Measurements from ENCODE around the gene MAPRE2.

Gene MAPRE2

GRCh38 chr18:35117372-35117771, 76.2 kb downstream of the MAPRE2 start:
- no peak overlapping the region for H3K4me3 ChIP-seq (ENCODE audit: low read length in 2 of 2)
- H3K27ac ChIP-seq (ENCODE audit: low read depth in 2 of 2, low read length in 2 of 2) = no peak overlapping the region
- H3K9me3 ChIP-seq (ENCODE audit: control insufficient read depth in 2 of 2, low read length in 2 of 2) = no peaks in the 10 kb centered on the region
- no peaks in the 10 kb centered on the region for H3K27me3 ChIP-seq (ENCODE audit: control insufficient read depth in 2 of 2, insufficient read depth in 2 of 2, low read length in 2 of 2)
- no peaks in the 10 kb centered on the region for H3K36me3 ChIP-seq (ENCODE audit: control insufficient read depth in 2 of 2, insufficient read depth in 2 of 2, low read length in 2 of 2)
- H3K4me1 ChIP-seq (ENCODE audit: control insufficient read depth in 2 of 2, insufficient read depth in 2 of 2, low read length in 2 of 2) = peaks cover 0 to 3% of the 10 kb centered on the region in 2 donors
- no peak overlapping the region for H3K9ac ChIP-seq (ENCODE audit: low read depth in 1 of 2, low read length in 2 of 2)

- peak overlapping the region; percentile 2 to 38 for H3K27ac ChIP-seq (ENCODE audit: low read depth in 2 of 2, low read length in 2 of 2)
- H3K4me3 ChIP-seq (ENCODE audit: low read length in 2 of 2) = no peak overlapping the region
Observed at GRCh38 chr18:35117951-35118411, 76.8 kb downstream of the MAPRE2 start.

GRCh38 chr18:35118641-35119040, 77.4 kb downstream of the MAPRE2 start:
- Histone ChIP-seq H3K9ac (ENCODE audit: low read depth in 1 of 2, low read length in 2 of 2) (no peak overlapping the region), H3K27ac (ENCODE audit: low read depth in 2 of 2, low read length in 2 of 2) (no peak overlapping the region), H3K36me3 (ENCODE audit: control insufficient read depth in 2 of 2, insufficient read depth in 2 of 2, low read length in 2 of 2) (no peaks in the 10 kb centered on the region), H3K4me3 (ENCODE audit: low read length in 2 of 2) (no peak overlapping the region), H3K4me1 (ENCODE audit: control insufficient read depth in 2 of 2, insufficient read depth in 2 of 2, low read length in 2 of 2) (peaks cover 0 to 3% of the 10 kb centered on the region in 2 donors), H3K27me3 (ENCODE audit: control insufficient read depth in 2 of 2, insufficient read depth in 2 of 2, low read length in 2 of 2) (no peaks in the 10 kb centered on the region), H3K9me3 (ENCODE audit: control insufficient read depth in 2 of 2, low read length in 2 of 2) (no peaks in the 10 kb centered on the region)

More at GRCh38 chr18:35117951-35118411, 76.8 kb downstream of the MAPRE2 start:
- Histone ChIP-seq H3K9me3 (ENCODE audit: control insufficient read depth in 2 of 2, low read length in 2 of 2) (no peaks in the 10 kb centered on the region), H3K36me3 (ENCODE audit: control insufficient read depth in 2 of 2, insufficient read depth in 2 of 2, low read length in 2 of 2) (no peaks in the 10 kb centered on the region), H3K27me3 (ENCODE audit: control insufficient read depth in 2 of 2, insufficient read depth in 2 of 2, low read length in 2 of 2) (no peaks in the 10 kb centered on the region), H3K9ac (ENCODE audit: low read depth in 1 of 2, low read length in 2 of 2) (no peak overlapping the region), H3K4me1 (ENCODE audit: control insufficient read depth in 2 of 2, insufficient read depth in 2 of 2, low read length in 2 of 2) (peaks cover 0 to 3% of the 10 kb centered on the region in 2 donors)

GRCh38 chr18:35121038-35121437, 79.8 kb downstream of the MAPRE2 start:
- Histone ChIP-seq H3K9ac (ENCODE audit: low read depth in 1 of 2, low read length in 2 of 2) (no peak overlapping the region), H3K36me3 (ENCODE audit: control insufficient read depth in 2 of 2, insufficient read depth in 2 of 2, low read length in 2 of 2) (no peaks in the 10 kb centered on the region), H3K4me1 (ENCODE audit: control insufficient read depth in 2 of 2, insufficient read depth in 2 of 2, low read length in 2 of 2) (peaks cover 0 to 3% of the 10 kb centered on the region in 2 donors), H3K4me3 (ENCODE audit: low read length in 2 of 2) (no peak overlapping the region), H3K9me3 (ENCODE audit: control insufficient read depth in 2 of 2, low read length in 2 of 2) (no peaks in the 10 kb centered on the region), H3K27me3 (ENCODE audit: control insufficient read depth in 2 of 2, insufficient read depth in 2 of 2, low read length in 2 of 2) (no peaks in the 10 kb centered on the region), H3K27ac (ENCODE audit: low read depth in 2 of 2, low read length in 2 of 2) (no peak overlapping the region)

- H3K9ac ChIP-seq (ENCODE audit: low read depth in 1 of 2, low read length in 2 of 2) = no peak overlapping the region
- H3K4me3 ChIP-seq (ENCODE audit: low read length in 2 of 2) = no peak overlapping the region
- peaks cover 0 to 3% of the 10 kb centered on the region in 2 donors for H3K4me1 ChIP-seq (ENCODE audit: control insufficient read depth in 2 of 2, insufficient read depth in 2 of 2, low read length in 2 of 2)
- no peaks in the 10 kb centered on the region for H3K36me3 ChIP-seq (ENCODE audit: control insufficient read depth in 2 of 2, insufficient read depth in 2 of 2, low read length in 2 of 2)
- no peaks in the 10 kb centered on the region for H3K27me3 ChIP-seq (ENCODE audit: control insufficient read depth in 2 of 2, insufficient read depth in 2 of 2, low read length in 2 of 2)
- no peaks in the 10 kb centered on the region for H3K9me3 ChIP-seq (ENCODE audit: control insufficient read depth in 2 of 2, low read length in 2 of 2)
- H3K27ac ChIP-seq (ENCODE audit: low read depth in 2 of 2, low read length in 2 of 2) = no peak overlapping the region
Observed at GRCh38 chr18:35121531-35121930, 80.3 kb downstream of the MAPRE2 start.

GRCh38 chr18:35122586-35123224, 81.5 kb downstream of the MAPRE2 start:
- no peak overlapping the region for H3K9ac ChIP-seq (ENCODE audit: low read depth in 1 of 2, low read length in 2 of 2)
- no peak overlapping the region for H3K4me3 ChIP-seq (ENCODE audit: low read length in 2 of 2)
- H3K4me1 ChIP-seq (ENCODE audit: control insufficient read depth in 2 of 2, insufficient read depth in 2 of 2, low read length in 2 of 2) = peaks cover 0 to 3% of the 10 kb centered on the region in 2 donors
- H3K27ac ChIP-seq (ENCODE audit: low read depth in 2 of 2, low read length in 2 of 2) = no peak overlapping the region
- H3K9me3 ChIP-seq (ENCODE audit: control insufficient read depth in 2 of 2, low read length in 2 of 2) = no peaks in the 10 kb centered on the region
- peaks cover 5 to 9% of the 10 kb centered on the region in 2 donors for H3K36me3 ChIP-seq (ENCODE audit: control insufficient read depth in 2 of 2, insufficient read depth in 2 of 2, low read length in 2 of 2)
- no peaks in the 10 kb centered on the region for H3K27me3 ChIP-seq (ENCODE audit: control insufficient read depth in 2 of 2, insufficient read depth in 2 of 2, low read length in 2 of 2)

GRCh38 chr18:35123811-35124210, 82.6 kb downstream of the MAPRE2 start:
- H3K9ac ChIP-seq (ENCODE audit: low read depth in 1 of 2, low read length in 2 of 2) = no peak overlapping the region
- H3K27me3 ChIP-seq (ENCODE audit: control insufficient read depth in 2 of 2, insufficient read depth in 2 of 2, low read length in 2 of 2) = no peaks in the 10 kb centered on the region
- H3K36me3 ChIP-seq (ENCODE audit: control insufficient read depth in 2 of 2, insufficient read depth in 2 of 2, low read length in 2 of 2) = peaks cover 9 to 17% of the 10 kb centered on the region in 2 donors
- H3K27ac ChIP-seq (ENCODE audit: low read depth in 2 of 2, low read length in 2 of 2) = no peak overlapping the region
- no peaks in the 10 kb centered on the region for H3K4me1 ChIP-seq (ENCODE audit: control insufficient read depth in 2 of 2, insufficient read depth in 2 of 2, low read length in 2 of 2)
- no peaks in the 10 kb centered on the region for H3K9me3 ChIP-seq (ENCODE audit: control insufficient read depth in 2 of 2, low read length in 2 of 2)
- no peak overlapping the region for H3K4me3 ChIP-seq (ENCODE audit: low read length in 2 of 2)

GRCh38 chr18:35127201-35127600, 86.0 kb downstream of the MAPRE2 start:
- Histone ChIP-seq H3K36me3 (ENCODE audit: control insufficient read depth in 2 of 2, insufficient read depth in 2 of 2, low read length in 2 of 2) (peaks cover 29 to 34% of the 10 kb centered on the region in 2 donors), H3K27ac (ENCODE audit: low read depth in 2 of 2, low read length in 2 of 2) (no peak overlapping the region), H3K4me3 (ENCODE audit: low read length in 2 of 2) (no peak overlapping the region), H3K9me3 (ENCODE audit: control insufficient read depth in 2 of 2, low read length in 2 of 2) (no peaks in the 10 kb centered on the region), H3K9ac (ENCODE audit: low read depth in 1 of 2, low read length in 2 of 2) (no peak overlapping the region), H3K27me3 (ENCODE audit: control insufficient read depth in 2 of 2, insufficient read depth in 2 of 2, low read length in 2 of 2) (no peaks in the 10 kb centered on the region), H3K4me1 (ENCODE audit: control insufficient read depth in 2 of 2, insufficient read depth in 2 of 2, low read length in 2 of 2) (no peaks in the 10 kb centered on the region)

- peaks cover 41 to 45% of the 10 kb centered on the region in 2 donors for H3K36me3 ChIP-seq (ENCODE audit: control insufficient read depth in 2 of 2, insufficient read depth in 2 of 2, low read length in 2 of 2)
- no peaks in the 10 kb centered on the region for H3K4me1 ChIP-seq (ENCODE audit: control insufficient read depth in 2 of 2, insufficient read depth in 2 of 2, low read length in 2 of 2)
- H3K9me3 ChIP-seq (ENCODE audit: control insufficient read depth in 2 of 2, low read length in 2 of 2) = no peaks in the 10 kb centered on the region
- H3K27me3 ChIP-seq (ENCODE audit: control insufficient read depth in 2 of 2, insufficient read depth in 2 of 2, low read length in 2 of 2) = no peaks in the 10 kb centered on the region
- no peak overlapping the region for H3K27ac ChIP-seq (ENCODE audit: low read depth in 2 of 2, low read length in 2 of 2)
- H3K4me3 ChIP-seq (ENCODE audit: low read length in 2 of 2) = no peak overlapping the region
- no peak overlapping the region for H3K9ac ChIP-seq (ENCODE audit: low read depth in 1 of 2, low read length in 2 of 2)
Observed at GRCh38 chr18:35128675-35129074, 87.5 kb downstream of the MAPRE2 start.

GRCh38 chr18:35130236-35130635, 89.0 kb downstream of the MAPRE2 start:
- Histone ChIP-seq H3K36me3 (ENCODE audit: control insufficient read depth in 2 of 2, insufficient read depth in 2 of 2, low read length in 2 of 2) (peaks cover 48 to 50% of the 10 kb centered on the region in 2 donors), H3K4me1 (ENCODE audit: control insufficient read depth in 2 of 2, insufficient read depth in 2 of 2, low read length in 2 of 2) (no peaks in the 10 kb centered on the region)

More at GRCh38 chr18:35130236-35130635, 89.0 kb downstream of the MAPRE2 start:
- H3K27ac ChIP-seq (ENCODE audit: low read depth in 2 of 2, low read length in 2 of 2) = no peak overlapping the region
- H3K9me3 ChIP-seq (ENCODE audit: control insufficient read depth in 2 of 2, low read length in 2 of 2) = no peaks in the 10 kb centered on the region
- no peak overlapping the region for H3K4me3 ChIP-seq (ENCODE audit: low read length in 2 of 2)
- no peak overlapping the region for H3K9ac ChIP-seq (ENCODE audit: low read depth in 1 of 2, low read length in 2 of 2)
- no peaks in the 10 kb centered on the region for H3K27me3 ChIP-seq (ENCODE audit: control insufficient read depth in 2 of 2, insufficient read depth in 2 of 2, low read length in 2 of 2)

Data from mucosa of rectum (tissue), 2 donors.